Esophagus muscularis mucosa (tissue), 4 donors: ENCODE measurements around the gene CALD1.

Experiments used
- CTCF ChIP-seq, 3 experiments: fragments of 200-600 bp in 2 of 3; fragments of 450-650 bp in 1 of 3; sonication (generic) in 2 of 3; IDR thresholded peaks; one replicate each; pipeline ENCODE4 v1.5.1; 2017 to 2019; ENCODE audit warnings: antibody characterized with exemption in 3 of 3, mild to moderate bottlenecking in 2 of 3, moderate library complexity in 1 of 3
- EP300 ChIP-seq: sonication (generic); formaldehyde crosslinking; IDR thresholded peaks from one replicate; pipeline ENCODE4 v1.6.1; 2017; ENCODE audit warnings: antibody characterized with exemption
- POLR2A ChIP-seq: fragments of 450-650 bp; IDR thresholded peaks from one replicate; pipeline ENCODE4 v1.6.1; 2017; ENCODE audit warnings: antibody characterized with exemption, moderate library complexity, mild to moderate bottlenecking, low read depth
- POLR2AphosphoS5 ChIP-seq, 2 donors: sonication (generic); formaldehyde crosslinking; IDR thresholded peaks; one replicate each; pipeline ENCODE4 v1.6.1; 2017; ENCODE audit warnings: antibody characterized with exemption in 2 of 2

- TF ChIP-seq CTCF (IDR thresholded peaks at IDR 0.05) (no peak), POLR2AphosphoS5 (IDR thresholded peaks at IDR 0.05) (no peak), EP300 (no peak), POLR2A (no peak)
Observed at GRCh38 chr7:134902058-134902457, 122.6 kb downstream of the CALD1 start.
